Measurements from ENCODE around the gene CFTR.

DNA sequence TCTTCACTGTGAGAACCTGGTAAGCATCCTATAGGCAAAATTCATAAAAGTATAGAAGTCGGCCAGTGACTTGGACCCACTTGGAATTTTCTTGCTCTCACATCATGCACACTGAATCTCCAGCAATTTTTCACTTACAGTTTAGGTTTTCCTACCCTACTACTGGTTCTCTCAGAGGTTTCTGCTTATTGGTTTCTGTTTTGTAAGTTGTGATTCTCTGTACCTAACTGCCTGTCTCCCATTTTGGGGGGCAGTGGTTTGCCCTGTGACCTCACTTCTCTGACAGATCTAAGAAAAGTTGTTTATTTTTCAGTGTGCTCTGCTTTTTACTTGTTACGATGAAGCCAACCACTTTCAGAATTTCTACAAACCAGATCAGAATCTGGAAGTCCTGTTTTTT, 158.1 kb downstream of the CFTR start:
- TF ChIP-seq, protein P1, sequence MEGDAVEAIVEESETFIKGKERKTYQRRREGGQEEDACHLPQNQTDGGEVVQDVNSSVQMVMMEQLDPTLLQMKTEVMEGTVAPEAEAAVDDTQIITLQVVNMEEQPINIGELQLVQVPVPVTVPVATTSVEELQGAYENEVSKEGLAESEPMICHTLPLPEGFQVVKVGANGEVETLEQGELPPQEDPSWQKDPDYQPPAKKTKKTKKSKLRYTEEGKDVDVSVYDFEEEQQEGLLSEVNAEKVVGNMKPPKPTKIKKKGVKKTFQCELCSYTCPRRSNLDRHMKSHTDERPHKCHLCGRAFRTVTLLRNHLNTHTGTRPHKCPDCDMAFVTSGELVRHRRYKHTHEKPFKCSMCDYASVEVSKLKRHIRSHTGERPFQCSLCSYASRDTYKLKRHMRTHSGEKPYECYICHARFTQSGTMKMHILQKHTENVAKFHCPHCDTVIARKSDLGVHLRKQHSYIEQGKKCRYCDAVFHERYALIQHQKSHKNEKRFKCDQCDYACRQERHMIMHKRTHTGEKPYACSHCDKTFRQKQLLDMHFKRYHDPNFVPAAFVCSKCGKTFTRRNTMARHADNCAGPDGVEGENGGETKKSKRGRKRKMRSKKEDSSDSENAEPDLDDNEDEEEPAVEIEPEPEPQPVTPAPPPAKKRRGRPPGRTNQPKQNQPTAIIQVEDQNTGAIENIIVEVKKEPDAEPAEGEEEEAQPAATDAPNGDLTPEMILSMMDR (IDR thresholded peaks at IDR 0.05): no peak
- TF ChIP-seq POLR2A (IDR thresholded peaks at IDR 0.05): no peak
